ENCODE results near the gene ZNRD2. TPM values are rescaled to one million over a fixed set of nuclear protein-coding genes. Genes with fewer than 3 reads are reported as not detected.

Gene ZNRD2
- total RNA-seq, 6 donors from 2014 or later, result 22.6 to 60.7 (median 39.7) TPM

GRCh38 chr11:65584106-65584505 lies 13.8 kb downstream of the ZNRD2 start:
- Histone ChIP-seq H3K4me3 (no peak overlapping the region), H3K36me3 (peaks cover 0 to 74% (median 52%) of the 10 kb centered on the region in 4 donors), H3K4me1 (peaks cover 18 to 31% (median 27%) of the 10 kb centered on the region in 4 donors), H3K27me3 (no peaks in the 10 kb centered on the region), H3K9me3 (no peaks in the 10 kb centered on the region), H3K27ac (no peak overlapping the region)
- DNase-seq (no peak), ATAC-seq (ENCODE audit: low FRiP score in 2 of 2) (no peak)
- WGBS, 2 donors, result 77 to 91% methylated on average over 2 to 8 of the region's 8 CpGs
- no peak for TF ChIP-seq EP300 (IDR thresholded peaks at IDR 0.05)

GRCh38 chr11:65584723-65585171 lies 14.5 kb downstream of the ZNRD2 start:
- DNase-seq (peak in 1 of 2 donors; percentile 83), ATAC-seq (ENCODE audit: low FRiP score in 2 of 2) (no peak)
- no peaks in the 10 kb centered on the region for H3K9me3 ChIP-seq
- H3K27ac ChIP-seq, result no peak overlapping the region
- H3K4me3 ChIP-seq, result no peak overlapping the region
- TF ChIP-seq POLR2AphosphoS5 (IDR thresholded peaks at IDR 0.05) (no peak), EP300 (IDR thresholded peaks at IDR 0.05) (no peak), POLR2A (IDR thresholded peaks at IDR 0.05) (no peak), CTCF (IDR thresholded peaks at IDR 0.05) (no peak)
- no peaks in the 10 kb centered on the region for H3K27me3 ChIP-seq
- peaks cover 18 to 37% (median 27%) of the 10 kb centered on the region in 4 donors for H3K4me1 ChIP-seq
- 69 to 88% methylated on average over 10 to 44 of the region's 46 CpGs for WGBS, 2 donors
- peaks cover 0 to 71% (median 49%) of the 10 kb centered on the region in 4 donors for H3K36me3 ChIP-seq

GRCh38 chr11:65585396-65586246 lies 15.3 kb downstream of the ZNRD2 start:
- no peak overlapping the region for H3K4me3 ChIP-seq
- H3K36me3 ChIP-seq, result peaks cover 0 to 71% (median 47%) of the 10 kb centered on the region in 4 donors
- H3K27ac ChIP-seq, result peak overlapping the region in 1 of 4 donors; percentile 81
- DNase-seq (peak in 1 of 2 donors; percentile 76), ATAC-seq (ENCODE audit: low FRiP score in 2 of 2) (no peak)
- 84 to 91% methylated on average over 20 to 51 of the region's 51 CpGs for WGBS, 2 donors
- H3K4me1 ChIP-seq, result peaks cover 18 to 37% (median 27%) of the 10 kb centered on the region in 4 donors
- no peaks in the 10 kb centered on the region for H3K9me3 ChIP-seq
- H3K27me3 ChIP-seq, result no peaks in the 10 kb centered on the region
- TF ChIP-seq CTCF (IDR thresholded peaks at IDR 0.05), result no peak

- Histone ChIP-seq H3K27ac (peak overlapping the region in 2 of 4 donors; percentile 45 to 81), H3K36me3 (peaks cover 0 to 71% (median 46%) of the 10 kb centered on the region in 4 donors), H3K4me3 (no peak overlapping the region), H3K9me3 (no peaks in the 10 kb centered on the region), H3K4me1 (peaks cover 18 to 37% (median 27%) of the 10 kb centered on the region in 4 donors), H3K27me3 (no peaks in the 10 kb centered on the region)
- TF ChIP-seq POLR2AphosphoS5 (IDR thresholded peaks at IDR 0.05) (no peak), POLR2A (IDR thresholded peaks at IDR 0.05) (no peak), CTCF (IDR thresholded peaks at IDR 0.05) (no peak), EP300 (IDR thresholded peaks at IDR 0.05) (no peak)
- ATAC-seq (ENCODE audit: low FRiP score in 2 of 2) (no peak), DNase-seq (no peak)
- 87 to 92% methylated on average over 4 of the region's 4 CpGs for WGBS, 2 donors
These were observed 16.0 kb downstream of the ZNRD2 start for GRCh38 chr11:65586247-65586630.

- Histone ChIP-seq H3K36me3 (peaks cover 0 to 71% (median 41%) of the 10 kb centered on the region in 4 donors), H3K4me3 (no peak overlapping the region), H3K27me3 (no peaks in the 10 kb centered on the region), H3K9me3 (no peaks in the 10 kb centered on the region), H3K4me1 (peaks cover 18 to 41% (median 28%) of the 10 kb centered on the region in 4 donors), H3K27ac (peak overlapping the region; percentile 18 to 81 (median 49))
- no peak for TF ChIP-seq EP300 (IDR thresholded peaks at IDR 0.05)
- no peak for TF ChIP-seq POLR2AphosphoS5 (IDR thresholded peaks at IDR 0.05)
- TF ChIP-seq POLR2A (IDR thresholded peaks at IDR 0.05), result no peak
- no peak for TF ChIP-seq CTCF (IDR thresholded peaks at IDR 0.05)
- DNase-seq (no peak), ATAC-seq (ENCODE audit: low FRiP score in 2 of 2) (peak in 1 of 2 donors; percentile 11)
- WGBS, 2 donors, result 83 to 87% methylated on average over 2 of the region's 2 CpGs
These were observed 16.4 kb downstream of the ZNRD2 start for GRCh38 chr11:65586676-65587075.

Measured in upper lobe of left lung (tissue), 6 donors.